Hepatocyte (in vitro differentiated cells): Measurements from ENCODE around the gene IKZF4.

ENCODE experiments used
- EZH2phosphoT487 ChIP-seq: fragments of 200-600 bp; sonication (generic); IDR thresholded peaks from one replicate; pipeline ENCODE4 v1.6.1; 2018; ENCODE audit warnings: antibody characterized with exemption, mild to moderate bottlenecking, low read depth, moderate library complexity; ENCODE audit not compliant: unreplicated experiment, severe bottlenecking
- TF ChIP-seq, protein P1 (sequence below): fragments of 200-600 bp; sonication (generic); IDR thresholded peaks from 2 replicates; pipeline ENCODE4 v1.5.1; 2016; ENCODE audit warnings: antibody characterized with exemption, mild to moderate bottlenecking; ENCODE audit not compliant: poor library complexity

DNA sequence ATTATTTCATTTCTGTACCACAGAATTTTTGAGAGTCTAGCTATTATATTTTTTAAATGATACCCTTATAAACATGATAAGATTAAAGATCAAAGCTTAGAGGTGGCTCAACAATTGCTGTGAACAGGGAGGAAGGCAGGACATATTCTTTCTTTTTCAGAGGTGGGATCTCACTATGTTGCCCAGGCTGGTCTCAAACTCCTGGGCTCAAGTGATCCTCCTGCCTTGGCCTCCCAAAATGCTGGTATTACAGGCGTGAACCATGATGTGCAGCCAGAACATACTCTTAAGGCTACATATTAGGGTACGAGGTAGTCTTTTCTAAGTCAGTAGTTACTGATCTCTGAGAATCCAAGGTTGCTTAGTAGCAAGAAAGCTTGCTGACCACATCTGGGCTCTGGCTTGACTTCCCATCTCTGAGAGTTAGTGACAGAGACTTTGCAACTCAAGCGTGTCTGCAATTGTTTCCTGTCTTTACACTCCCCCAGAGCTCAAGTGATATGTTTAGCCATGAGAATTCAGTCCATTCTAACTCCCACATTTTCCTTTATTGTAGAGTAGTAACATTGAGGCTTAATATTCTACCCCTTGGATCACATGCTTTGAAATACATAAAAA, 38.4 kb upstream of the IKZF4 start:
- TF ChIP-seq, protein P1, sequence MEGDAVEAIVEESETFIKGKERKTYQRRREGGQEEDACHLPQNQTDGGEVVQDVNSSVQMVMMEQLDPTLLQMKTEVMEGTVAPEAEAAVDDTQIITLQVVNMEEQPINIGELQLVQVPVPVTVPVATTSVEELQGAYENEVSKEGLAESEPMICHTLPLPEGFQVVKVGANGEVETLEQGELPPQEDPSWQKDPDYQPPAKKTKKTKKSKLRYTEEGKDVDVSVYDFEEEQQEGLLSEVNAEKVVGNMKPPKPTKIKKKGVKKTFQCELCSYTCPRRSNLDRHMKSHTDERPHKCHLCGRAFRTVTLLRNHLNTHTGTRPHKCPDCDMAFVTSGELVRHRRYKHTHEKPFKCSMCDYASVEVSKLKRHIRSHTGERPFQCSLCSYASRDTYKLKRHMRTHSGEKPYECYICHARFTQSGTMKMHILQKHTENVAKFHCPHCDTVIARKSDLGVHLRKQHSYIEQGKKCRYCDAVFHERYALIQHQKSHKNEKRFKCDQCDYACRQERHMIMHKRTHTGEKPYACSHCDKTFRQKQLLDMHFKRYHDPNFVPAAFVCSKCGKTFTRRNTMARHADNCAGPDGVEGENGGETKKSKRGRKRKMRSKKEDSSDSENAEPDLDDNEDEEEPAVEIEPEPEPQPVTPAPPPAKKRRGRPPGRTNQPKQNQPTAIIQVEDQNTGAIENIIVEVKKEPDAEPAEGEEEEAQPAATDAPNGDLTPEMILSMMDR: no peak
- no peak for TF ChIP-seq EZH2phosphoT487
